Fibroblast of lung (primary cell): Measurements from ENCODE around the gene KRTAP4-12. TPM values are rescaled to one million over a fixed set of nuclear protein-coding genes. Genes with fewer than 3 reads are reported as not detected.

ENCODE experiments used
- DNase-seq, 2 donors: peaks; one replicate each; pipeline versions ENCODE4 v3.0.0 to v3.0.0-alpha.2; 2010; ENCODE audit warnings: low read depth in 2 of 2
- H2AFZ ChIP-seq: 2 replicates; pipeline ENCODE4 v1.5.1; 2012; ENCODE audit warnings: low read length, control low read depth, inconsistent platforms
- H3K27ac ChIP-seq: 2 replicates; pipeline ENCODE4 v1.5.1; 2011; ENCODE audit warnings: low read length, control low read depth; ENCODE audit not compliant: insufficient read depth
- H3K27me3 ChIP-seq: 2 replicates; pipeline ENCODE4 v1.5.1; 2011; ENCODE audit warnings: mild to moderate bottlenecking, low read length; ENCODE audit not compliant: control insufficient read depth, insufficient read depth
- H3K36me3 ChIP-seq: 2 replicates; pipeline ENCODE4 v1.5.1; 2011; ENCODE audit warnings: low read length; ENCODE audit not compliant: control insufficient read depth, insufficient read depth
- H3K4me1 ChIP-seq: 2 replicates; pipeline ENCODE4 v1.5.1; 2011; ENCODE audit warnings: low read length; ENCODE audit not compliant: control insufficient read depth, insufficient read depth; ENCODE audit errors: extremely low read depth
- H3K4me2 ChIP-seq: 2 replicates; pipeline ENCODE4 v1.5.1; 2011; ENCODE audit warnings: low read length, control low read depth; ENCODE audit not compliant: insufficient read depth; ENCODE audit errors: extremely low read depth
- H3K4me3 ChIP-seq, 4 experiments: fragments of 200-600 bp in 1 of 4; sonication (generic) in 1 of 4; replicated peaks in 1 of 4; 2 replicates each; pipeline ENCODE4 v1.5.1; 2011 to 2016; ENCODE audit warnings: low read length in 4 of 4, low read depth in 3 of 4, mild to moderate bottlenecking in 3 of 4, control low read depth in 2 of 4, inconsistent platforms in 1 of 4, mixed read lengths in 1 of 4; ENCODE audit not compliant: insufficient read depth in 1 of 4; ENCODE audit errors: control extremely low read depth in 1 of 4
- H3K79me2 ChIP-seq: 2 replicates; pipeline ENCODE4 v1.5.1; 2012; ENCODE audit warnings: mild to moderate bottlenecking, low read length, inconsistent platforms; ENCODE audit not compliant: control insufficient read depth, insufficient read depth
- H3K9ac ChIP-seq: 2 replicates; pipeline ENCODE4 v1.5.1; 2011; ENCODE audit warnings: mild to moderate bottlenecking, low read length, control low read depth; ENCODE audit not compliant: insufficient read depth
- H3K9me3 ChIP-seq: 2 replicates; pipeline ENCODE4 v1.5.1; 2012; ENCODE audit warnings: low read depth, low read length; ENCODE audit not compliant: control insufficient read depth, insufficient read depth
- H4K20me1 ChIP-seq: 2 replicates; pipeline ENCODE4 v1.5.1; 2011; ENCODE audit warnings: low read length; ENCODE audit not compliant: control insufficient read depth, insufficient read depth; ENCODE audit errors: extremely low read depth
- EZH2 ChIP-seq: IDR thresholded peaks from 2 replicates; pipeline ENCODE4 v1.5.1; 2012; ENCODE audit warnings: low read length, control low read depth, mild to moderate bottlenecking; ENCODE audit errors: missing control alignments
- polyA plus RNA-seq, 2 donors: library from polyadenylated mRNA; depleted of rRNA in 1 of 2; stranded (reverse) in 1 of 2; unstranded in 1 of 2; fragments of >200 nt; gene quantifications; 2 replicates each; pipeline ENCODE4 v1.2.1, GENCODE V29; 2011 to 2012; ENCODE audit warnings: missing spikeins in 1 of 2
- total RNA-seq: library from RNA; depleted of rRNA; stranded (reverse); fragments of >200 nt; gene quantifications from 2 replicates; pipeline ENCODE4 v1.2.1, GENCODE V29; 2014
- TF ChIP-seq, protein P1 (sequence below), 2 donors: IDR thresholded peaks in 1 of 2; conservative IDR thresholded peaks in 1 of 2; 1 replicate in 1 of 2; 2 replicates in 1 of 2; pipeline ENCODE4 v1.5.1; 2011 to 2012; ENCODE audit warnings: low read length in 2 of 2, control low read depth in 1 of 2, inconsistent platforms in 1 of 2, low read depth in 1 of 2, mild to moderate bottlenecking in 1 of 2

The KRTAP4-12 gene
- total and polyA plus RNA-seq, 2 donors (not counting 1 experiment from before 2014, with no cell fraction given): not detected

DNA sequence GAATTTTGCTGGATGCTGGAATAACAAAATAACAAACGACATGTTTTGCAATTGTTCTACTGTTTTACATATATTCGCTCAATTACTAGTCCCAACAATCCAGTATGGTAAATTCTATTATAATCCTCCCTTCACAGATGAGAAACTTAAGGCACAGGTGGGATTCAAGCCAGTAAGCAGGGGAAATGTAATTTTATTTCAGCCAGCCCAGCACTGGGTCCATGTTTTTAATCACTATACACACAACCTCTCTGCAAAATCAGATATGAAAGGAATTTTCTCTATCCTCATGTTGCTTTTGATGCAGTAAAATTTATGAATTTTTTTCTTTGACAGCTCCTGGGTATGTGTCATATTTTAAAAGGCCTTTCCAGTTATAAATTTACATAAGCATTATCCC is 21.3 kb upstream of the KRTAP4-12 start:
- no peaks in the 10 kb centered on the region for H3K4me1 ChIP-seq
- H3K27ac ChIP-seq: no peak overlapping the region
- TF ChIP-seq EZH2: no peak
- TF ChIP-seq, protein P1, sequence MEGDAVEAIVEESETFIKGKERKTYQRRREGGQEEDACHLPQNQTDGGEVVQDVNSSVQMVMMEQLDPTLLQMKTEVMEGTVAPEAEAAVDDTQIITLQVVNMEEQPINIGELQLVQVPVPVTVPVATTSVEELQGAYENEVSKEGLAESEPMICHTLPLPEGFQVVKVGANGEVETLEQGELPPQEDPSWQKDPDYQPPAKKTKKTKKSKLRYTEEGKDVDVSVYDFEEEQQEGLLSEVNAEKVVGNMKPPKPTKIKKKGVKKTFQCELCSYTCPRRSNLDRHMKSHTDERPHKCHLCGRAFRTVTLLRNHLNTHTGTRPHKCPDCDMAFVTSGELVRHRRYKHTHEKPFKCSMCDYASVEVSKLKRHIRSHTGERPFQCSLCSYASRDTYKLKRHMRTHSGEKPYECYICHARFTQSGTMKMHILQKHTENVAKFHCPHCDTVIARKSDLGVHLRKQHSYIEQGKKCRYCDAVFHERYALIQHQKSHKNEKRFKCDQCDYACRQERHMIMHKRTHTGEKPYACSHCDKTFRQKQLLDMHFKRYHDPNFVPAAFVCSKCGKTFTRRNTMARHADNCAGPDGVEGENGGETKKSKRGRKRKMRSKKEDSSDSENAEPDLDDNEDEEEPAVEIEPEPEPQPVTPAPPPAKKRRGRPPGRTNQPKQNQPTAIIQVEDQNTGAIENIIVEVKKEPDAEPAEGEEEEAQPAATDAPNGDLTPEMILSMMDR (conservative IDR thresholded peaks at IDR 0.05 in 1 of 2, IDR thresholded peaks at IDR 0.05 in 1 of 2; ENCODE audit: low read depth in 1 of 2, low read length in 2 of 2): no peak
- no peaks in the 10 kb centered on the region for H3K9me3 ChIP-seq
- no peak for DNase-seq
- H3K27me3 ChIP-seq: no peaks in the 10 kb centered on the region
- no peaks in the 10 kb centered on the region for H3K36me3 ChIP-seq
- H3K4me2 ChIP-seq: no peak overlapping the region
- no peaks in the 10 kb centered on the region for H3K79me2 ChIP-seq
- H2AFZ ChIP-seq: no peak overlapping the region
- H3K9ac ChIP-seq: no peak overlapping the region
- H4K20me1 ChIP-seq: no peaks in the 10 kb centered on the region
- H3K4me3 ChIP-seq: no peak overlapping the region

GRCh38 chr17:41144846-41145245 is 20.9 kb upstream of the KRTAP4-12 start:
- H2AFZ ChIP-seq: no peak overlapping the region
- H3K36me3 ChIP-seq: no peaks in the 10 kb centered on the region
- no peak overlapping the region for H3K27ac ChIP-seq
- H3K9ac ChIP-seq: no peak overlapping the region
- H3K4me2 ChIP-seq: no peak overlapping the region
- H3K4me3 ChIP-seq: no peak overlapping the region
- H3K79me2 ChIP-seq: no peaks in the 10 kb centered on the region
- no peaks in the 10 kb centered on the region for H3K27me3 ChIP-seq
- H3K4me1 ChIP-seq: no peaks in the 10 kb centered on the region
- no peak for TF ChIP-seq EZH2
- TF ChIP-seq, protein P1 (conservative IDR thresholded peaks at IDR 0.05 in 1 of 2, IDR thresholded peaks at IDR 0.05 in 1 of 2; ENCODE audit: low read depth in 1 of 2, low read length in 2 of 2): no peak
- H3K9me3 ChIP-seq: no peaks in the 10 kb centered on the region
- H4K20me1 ChIP-seq: no peaks in the 10 kb centered on the region
- DNase-seq: no peak

- Histone ChIP-seq H3K36me3 (no peaks in the 10 kb centered on the region), H4K20me1 (no peaks in the 10 kb centered on the region), H3K79me2 (no peaks in the 10 kb centered on the region), H3K4me2 (no peak overlapping the region), H3K27me3 (no peaks in the 10 kb centered on the region), H2AFZ (no peak overlapping the region), H3K4me3 (no peak overlapping the region), H3K9me3 (no peaks in the 10 kb centered on the region), H3K9ac (no peak overlapping the region), H3K27ac (no peak overlapping the region), H3K4me1 (no peaks in the 10 kb centered on the region)
- DNase-seq: no peak
- TF ChIP-seq, protein P1 (conservative IDR thresholded peaks at IDR 0.05 in 1 of 2, IDR thresholded peaks at IDR 0.05 in 1 of 2; ENCODE audit: low read depth in 1 of 2, low read length in 2 of 2): no peak
- TF ChIP-seq EZH2: no peak
These were observed 17.4 kb upstream of the KRTAP4-12 start for GRCh38 chr17:41141361-41141760.
